NCI-H2196 treated with DMSO at 0.1 percent for 48 hours (cell line): Measurements from ENCODE around the gene OOSP4A.

Experiments
- DNase-seq: peaks from one replicate; lab custom pipeline; 2025; ENCODE audit not compliant: unreplicated experiment; lab: John Stamatoyannopoulos, UW

The OOSP4A gene

GRCh38 chr11:59963733-59964132 is at the start of gene OOSP4A:
Gene OOSP4A, plus strand, starts transcription at chr11:59964033. Its CDS starts 0 bp downstream, at chr11:59964033.
- DNase-seq = no peak

- no peak for DNase-seq
Measured at GRCh38 chr11:59918480-59918879, 45.4 kb upstream of the OOSP4A start.

GRCh38 chr11:59918987-59919589 is 44.7 kb upstream of the OOSP4A start:
- DNase-seq = no peak

- no peak for DNase-seq
Measured at GRCh38 chr11:59923813-59924212, 40.0 kb upstream of the OOSP4A start.

GRCh38 chr11:59931688-59932087 is 32.1 kb upstream of the OOSP4A start:
- DNase-seq = no peak

GRCh38 chr11:59938132-59938531 is 25.7 kb upstream of the OOSP4A start, which contains the start of gene OOSP1:
Gene OOSP1, plus strand, starts transcription at chr11:59938432. Its CDS starts 23 bp downstream, at chr11:59938455.
- DNase-seq = no peak

GRCh38 chr11:59938718-59939117 is 25.1 kb upstream of the OOSP4A start:
- DNase-seq = no peak

- DNase-seq = no peak
Measured at GRCh38 chr11:59939482-59939881, 24.4 kb upstream of the OOSP4A start.

- no peak for DNase-seq
Measured at GRCh38 chr11:59941091-59941490, 22.7 kb upstream of the OOSP4A start.

GRCh38 chr11:59943997-59944714 is 19.7 kb upstream of the OOSP4A start:
- DNase-seq = no peak

- no peak for DNase-seq
Measured at GRCh38 chr11:59944720-59945119, 19.1 kb upstream of the OOSP4A start.

GRCh38 chr11:59953463-59954218 is 10.2 kb upstream of the OOSP4A start:
- DNase-seq = no peak

GRCh38 chr11:59954219-59954847 is 9.5 kb upstream of the OOSP4A start:
- DNase-seq = no peak

- no peak for DNase-seq
Measured at GRCh38 chr11:59957094-59957493, 6.7 kb upstream of the OOSP4A start.

- DNase-seq = no peak
Measured at GRCh38 chr11:59960502-59961381, 3.1 kb upstream of the OOSP4A start.

GRCh38 chr11:59962107-59962482 is 1.7 kb upstream of the OOSP4A start:
- DNase-seq = no peak

- DNase-seq = no peak
Measured at GRCh38 chr11:59965424-59965823, 1.6 kb downstream of the OOSP4A start.

GRCh38 chr11:59966201-59966600 is 2.4 kb downstream of the OOSP4A start:
- DNase-seq = no peak

- no peak for DNase-seq
Measured at GRCh38 chr11:59967677-59968394, 4.0 kb downstream of the OOSP4A start.

- no peak for DNase-seq
Measured at GRCh38 chr11:59968395-59968783, 4.6 kb downstream of the OOSP4A start.
